Superior temporal gyrus (tissue), 1 donor: Measurements from ENCODE around the gene NMNAT3.

ENCODE experiments used
- DNase-seq: peaks from one replicate; pipeline ENCODE4 v3.0.0-alpha.2; 2016; ENCODE audit errors: extremely low spot score

NMNAT3 gene

GRCh38 chr3:139578783-139579182, 99.0 kb downstream of the NMNAT3 start:
- no peak for DNase-seq

- DNase-seq: no peak
Observed at GRCh38 chr3:139577909-139578308, 99.9 kb downstream of the NMNAT3 start.

GRCh38 chr3:139577346-139577745, 100.4 kb downstream of the NMNAT3 start:
- DNase-seq: no peak

GRCh38 chr3:139574026-139574947, 103.5 kb downstream of the NMNAT3 start:
- DNase-seq: no peak

GRCh38 chr3:139572847-139573672, 104.7 kb downstream of the NMNAT3 start:
- no peak for DNase-seq

GRCh38 chr3:139571711-139572110, 106.1 kb downstream of the NMNAT3 start:
- no peak for DNase-seq

- DNase-seq: no peak
Observed at GRCh38 chr3:139564294-139564861, 113.4 kb downstream of the NMNAT3 start.

GRCh38 chr3:139561959-139562676, 115.7 kb downstream of the NMNAT3 start:
- DNase-seq: peak; percentile 42

GRCh38 chr3:139561255-139561817, 116.4 kb downstream of the NMNAT3 start:
- peak; percentile 54 for DNase-seq

- DNase-seq: no peak
Observed at GRCh38 chr3:139560411-139560810, 117.4 kb downstream of the NMNAT3 start.

GRCh38 chr3:139559541-139559940, 118.2 kb downstream of the NMNAT3 start:
- DNase-seq: no peak

GRCh38 chr3:139558351-139559266, 119.2 kb downstream of the NMNAT3 start:
- DNase-seq: no peak

- no peak for DNase-seq
Observed at GRCh38 chr3:139557041-139557440, 120.7 kb downstream of the NMNAT3 start.

- DNase-seq: no peak
Observed at GRCh38 chr3:139555249-139555648, 122.5 kb downstream of the NMNAT3 start.

- no peak for DNase-seq
Observed at GRCh38 chr3:139554628-139555027, 123.1 kb downstream of the NMNAT3 start.

- peak; percentile 53 for DNase-seq
Observed at GRCh38 chr3:139552632-139553365, 125.0 kb downstream of the NMNAT3 start.

- no peak for DNase-seq
Observed at GRCh38 chr3:139548801-139549200, 129.0 kb downstream of the NMNAT3 start.

GRCh38 chr3:139547666-139548065, 130.1 kb downstream of the NMNAT3 start:
- DNase-seq: no peak

GRCh38 chr3:139546772-139547171, 131.0 kb downstream of the NMNAT3 start:
- DNase-seq: no peak
